Right atrium auricular region (tissue), 2 donors: ENCODE data around the gene IL23A. TPM values are rescaled to one million over a fixed set of nuclear protein-coding genes. Genes with fewer than 3 reads are reported as not detected.

ENCODE experiments used
- DNase-seq: peaks from one replicate; pipeline ENCODE4 v3.0.0-alpha.2; 2019; ENCODE audit warnings: low spot score
- H3K27ac ChIP-seq, 2 donors: fragments of 200-600 bp; sonication (generic); 1 replicate in 1 of 2; 2 replicates in 1 of 2; pipeline ENCODE4 v1.5.1; 2016 to 2019
- H3K27me3 ChIP-seq, 2 donors: fragments of 200-600 bp; sonication (generic); one replicate each; pipeline versions ENCODE4 v1.5.1 to v1.6.0; 2017 to 2019
- H3K36me3 ChIP-seq: fragments of 200-600 bp; sonication (generic); one replicate; pipeline ENCODE4 v1.5.1; 2016
- H3K4me1 ChIP-seq, 2 donors: fragments of 200-600 bp; sonication (generic); one replicate each; pipeline versions ENCODE4 v1.5.1 to v1.6.0; 2017 to 2019
- H3K4me3 ChIP-seq, 2 donors: fragments of 200-600 bp; sonication (generic); 1 replicate in 1 of 2; 2 replicates in 1 of 2; pipeline ENCODE4 v1.5.1; 2017 to 2019; ENCODE audit warnings: mild to moderate bottlenecking in 1 of 2, moderate library complexity in 1 of 2
- H3K9me3 ChIP-seq, 2 donors: fragments of 200-600 bp; sonication (generic); one replicate each; pipeline ENCODE4 v1.5.1; 2019
- CTCF ChIP-seq, 2 donors: fragments of 200-600 bp; sonication (generic); IDR thresholded peaks; one replicate each; pipeline ENCODE4 v1.5.1; 2019; ENCODE audit warnings: antibody characterized with exemption in 2 of 2
- total RNA-seq, 2 donors: library from RNA; depleted of rRNA; stranded (reverse); fragments of >200 nt; gene quantifications; one replicate each; pipeline ENCODE4 v1.1.0, GENCODE V29; 2016

Gene IL23A
- total RNA-seq, 2 donors from 2014 or later, result not detected

- DNase-seq, result peak; percentile 50
- no peak overlapping the region for H3K27ac ChIP-seq
- no peak overlapping the region for H3K4me3 ChIP-seq
- H3K4me1 ChIP-seq, result no peaks in the 10 kb centered on the region
- H3K36me3 ChIP-seq, result no peaks in the 10 kb centered on the region
- H3K27me3 ChIP-seq, result no peaks in the 10 kb centered on the region
- no peak for TF ChIP-seq CTCF (IDR thresholded peaks at IDR 0.05)
- no peaks in the 10 kb centered on the region for H3K9me3 ChIP-seq
Observed at GRCh38 chr12:56375598-56376434, 37.1 kb downstream of the IL23A start.

GRCh38 chr12:56377310-56377988 is 38.8 kb downstream of the IL23A start:
- H3K27ac ChIP-seq, result no peak overlapping the region
- H3K36me3 ChIP-seq, result no peaks in the 10 kb centered on the region
- no peaks in the 10 kb centered on the region for H3K4me1 ChIP-seq
- H3K4me3 ChIP-seq, result no peak overlapping the region
- DNase-seq, result no peak
- TF ChIP-seq CTCF (IDR thresholded peaks at IDR 0.05), result no peak
- H3K27me3 ChIP-seq, result no peaks in the 10 kb centered on the region
- H3K9me3 ChIP-seq, result no peaks in the 10 kb centered on the region

GRCh38 chr12:56377989-56378316 is 39.3 kb downstream of the IL23A start:
- Histone ChIP-seq H3K4me1 (no peaks in the 10 kb centered on the region), H3K9me3 (no peaks in the 10 kb centered on the region), H3K27ac (no peak overlapping the region), H3K27me3 (no peaks in the 10 kb centered on the region), H3K36me3 (no peaks in the 10 kb centered on the region), H3K4me3 (no peak overlapping the region)
- DNase-seq, result no peak
- no peak for TF ChIP-seq CTCF (IDR thresholded peaks at IDR 0.05)

GRCh38 chr12:56382611-56383010 is 43.9 kb downstream of the IL23A start:
- H3K27me3 ChIP-seq, result no peaks in the 10 kb centered on the region

GRCh38 chr12:56385873-56386272 is 47.2 kb downstream of the IL23A start:
- Histone ChIP-seq H3K4me3 (no peak overlapping the region), H3K27me3 (no peaks in the 10 kb centered on the region), H3K4me1 (no peaks in the 10 kb centered on the region), H3K9me3 (no peaks in the 10 kb centered on the region), H3K27ac (no peak overlapping the region), H3K36me3 (no peaks in the 10 kb centered on the region)
- DNase-seq, result no peak
- TF ChIP-seq CTCF (IDR thresholded peaks at IDR 0.05), result no peak

More at GRCh38 chr12:56382611-56383010, 43.9 kb downstream of the IL23A start:
- Histone ChIP-seq H3K4me1 (no peaks in the 10 kb centered on the region), H3K27ac (no peak overlapping the region), H3K9me3 (no peaks in the 10 kb centered on the region), H3K36me3 (no peaks in the 10 kb centered on the region), H3K4me3 (no peak overlapping the region)
- no peak for DNase-seq
- TF ChIP-seq CTCF (IDR thresholded peaks at IDR 0.05), result no peak
